Measurements from ENCODE around the gene TMPRSS13.
"Not testable (repeated sequence)": the region's sequence is repeated elsewhere in the genome, so short reads cannot be mapped to it uniquely, and the experiment has no call there.

Gene TMPRSS13

DNA sequence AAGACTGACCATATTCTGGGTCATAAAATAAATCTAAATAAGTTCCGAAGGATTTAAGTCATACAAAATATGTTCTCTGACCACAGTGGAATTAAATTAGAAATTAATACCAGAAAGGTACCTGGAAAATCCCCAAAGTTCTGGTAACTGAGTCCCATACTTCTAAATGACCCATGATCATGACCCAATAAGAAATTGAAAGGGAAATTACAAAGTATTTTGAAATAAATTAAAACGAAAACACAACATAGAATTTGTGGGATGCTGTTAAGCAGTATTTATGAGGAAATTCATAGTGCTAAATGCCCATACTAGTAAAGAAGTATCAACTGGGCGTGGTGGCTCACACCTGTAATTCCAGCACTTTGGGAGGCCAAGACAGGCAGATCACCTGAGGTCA is 33.6 kb upstream of the TMPRSS13 start:
- 0 out of 2 replicates have a peak, but pooled peaks cover 5% of the 10 kb centered on the region for H3K27me3 ChIP-seq (ENCODE audit: low read depth)
- H3K9me3 ChIP-seq = no peaks in the 10 kb centered on the region
- in situ Hi-C loops (cut with MboI; ENCODE audit: low sequenced_read_pairs) = no loop called here
- no peaks in the 10 kb centered on the region for H3K36me3 ChIP-seq (replicated peaks)
- no peak for DNase-seq (ENCODE audit: low spot score in 2 of 2)
- no peaks in the 10 kb centered on the region for H3K4me1 ChIP-seq
- no peak overlapping the region for H3K4me3 ChIP-seq

DNA sequence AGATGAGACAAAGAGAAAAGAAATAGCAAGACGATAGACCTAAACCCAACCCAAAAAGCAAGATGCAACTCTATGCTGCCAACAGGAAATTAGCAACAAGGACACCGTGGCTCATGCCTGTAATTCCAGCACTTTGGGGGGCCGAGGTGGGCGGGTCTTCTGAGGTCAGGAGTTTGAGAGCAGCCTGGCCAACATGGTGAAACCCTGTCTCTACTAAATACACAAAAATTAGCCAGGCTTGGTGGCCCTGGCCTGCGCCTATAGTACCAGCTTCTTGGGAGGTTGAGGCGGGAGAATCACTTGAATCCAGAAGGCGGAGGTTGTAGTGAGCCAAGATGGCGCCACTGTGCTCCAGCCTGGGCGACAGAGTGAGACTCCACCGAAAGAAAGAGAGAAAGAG is 32.7 kb upstream of the TMPRSS13 start:
- Histone ChIP-seq H3K4me1 (no peaks in the 10 kb centered on the region), H3K9me3 (no peaks in the 10 kb centered on the region), H3K27me3 (ENCODE audit: low read depth) (0 out of 2 replicates have a peak, but pooled peaks cover 7% of the 10 kb centered on the region), H3K36me3 (replicated peaks) (no peaks in the 10 kb centered on the region), H3K4me3 (no peak overlapping the region)
- in situ Hi-C loops (cut with MboI; ENCODE audit: low sequenced_read_pairs) = no loop called here
- no peak for DNase-seq (ENCODE audit: low spot score in 2 of 2)

DNA sequence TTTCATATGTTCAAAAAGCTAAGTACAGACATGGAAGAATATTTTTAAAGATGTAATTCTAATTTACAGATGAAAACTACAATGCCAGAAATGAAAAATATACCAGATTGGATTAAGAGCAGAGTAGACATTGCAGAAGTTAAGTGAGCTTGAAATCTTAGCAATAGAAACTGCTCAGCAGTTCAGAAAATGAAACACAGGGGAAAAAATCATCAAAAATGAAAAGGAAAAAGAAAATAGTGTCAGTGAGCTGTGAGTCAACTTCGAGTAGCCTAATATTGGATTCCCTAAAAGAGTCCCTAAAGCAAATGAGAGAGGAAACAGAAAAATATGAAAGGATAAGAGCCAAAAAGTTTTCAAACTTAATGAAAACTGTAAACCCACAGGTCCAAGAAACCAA is 31.2 kb upstream of the TMPRSS13 start:
- H3K9me3 ChIP-seq = no peaks in the 10 kb centered on the region
- H3K4me1 ChIP-seq = no peaks in the 10 kb centered on the region
- H3K36me3 ChIP-seq (replicated peaks) = no peaks in the 10 kb centered on the region
- DNase-seq (ENCODE audit: low spot score in 2 of 2) = no peak
- no peak overlapping the region for H3K4me3 ChIP-seq
- in situ Hi-C loops (cut with MboI; ENCODE audit: low sequenced_read_pairs) = no loop called here
- H3K27me3 ChIP-seq (ENCODE audit: low read depth) = 0 out of 2 replicates have a peak, but pooled peaks cover 7% of the 10 kb centered on the region

GRCh38 chr11:117959438-117960149 is 30.4 kb upstream of the TMPRSS13 start:
- DNase-seq (ENCODE audit: low spot score in 2 of 2) = no peak
- Histone ChIP-seq H3K4me3 (no peak overlapping the region), H3K27me3 (ENCODE audit: low read depth) (0 out of 2 replicates have a peak, but pooled peaks cover 7% of the 10 kb centered on the region), H3K4me1 (no peaks in the 10 kb centered on the region), H3K36me3 (replicated peaks) (no peaks in the 10 kb centered on the region), H3K9me3 (no peaks in the 10 kb centered on the region)
- in situ Hi-C loops (cut with MboI; ENCODE audit: low sequenced_read_pairs) = no loop called here

DNA sequence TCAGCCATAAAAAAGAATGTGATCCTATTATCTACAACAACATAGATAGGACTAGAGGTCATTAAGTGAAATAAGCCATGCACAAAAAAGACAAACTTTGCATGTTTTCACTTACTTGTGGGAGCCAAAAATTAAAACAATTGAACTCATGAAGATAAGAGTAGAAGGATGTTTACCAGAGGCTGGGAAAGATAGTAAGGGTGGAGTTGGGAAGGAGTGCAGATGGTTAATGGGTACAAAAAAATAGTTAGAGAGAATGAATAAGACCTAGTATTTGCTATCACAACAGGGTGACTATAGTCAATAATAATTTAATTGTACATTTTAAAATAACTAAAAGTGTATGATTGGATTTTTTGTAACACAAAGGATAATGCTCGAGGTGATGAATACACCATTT is 29.7 kb upstream of the TMPRSS13 start:
- Histone ChIP-seq H3K27me3 (ENCODE audit: low read depth) (0 out of 2 replicates have a peak, but pooled peaks cover 7% of the 10 kb centered on the region), H3K9me3 (no peaks in the 10 kb centered on the region), H3K4me1 (no peaks in the 10 kb centered on the region), H3K4me3 (no peak overlapping the region), H3K36me3 (replicated peaks) (no peaks in the 10 kb centered on the region)
- in situ Hi-C loops (cut with MboI; ENCODE audit: low sequenced_read_pairs) = no loop called here
- no peak for DNase-seq (ENCODE audit: low spot score in 2 of 2)

GRCh38 chr11:117953024-117953671 is 23.9 kb upstream of the TMPRSS13 start:
- in situ Hi-C loops (cut with MboI; ENCODE audit: low sequenced_read_pairs) = no loop called here
- H3K27me3 ChIP-seq (ENCODE audit: low read depth) = peaks cover 8% of the 10 kb centered on the region; the same call in 1 of the 2 replicates
- DNase-seq (ENCODE audit: low spot score in 2 of 2) = no peak
- no peak overlapping the region for H3K4me3 ChIP-seq
- H3K36me3 ChIP-seq (replicated peaks) = no peaks in the 10 kb centered on the region
- no peaks in the 10 kb centered on the region for H3K4me1 ChIP-seq
- H3K9me3 ChIP-seq = no peaks in the 10 kb centered on the region

- Histone ChIP-seq H3K4me1 (no peaks in the 10 kb centered on the region), H3K27me3 (ENCODE audit: low read depth) (peaks cover 5% of the 10 kb centered on the region; the same call in 1 of the 2 replicates), H3K36me3 (replicated peaks) (no peaks in the 10 kb centered on the region), H3K4me3 (no peak overlapping the region), H3K9me3 (no peaks in the 10 kb centered on the region)
- in situ Hi-C loops (cut with MboI; ENCODE audit: low sequenced_read_pairs) = no loop called here
- DNase-seq (ENCODE audit: low spot score in 2 of 2) = no peak
Observed at GRCh38 chr11:117950993-117951961, 22.1 kb upstream of the TMPRSS13 start.

GRCh38 chr11:117950301-117950700 is 21.1 kb upstream of the TMPRSS13 start:
- H3K4me3 ChIP-seq = no peak overlapping the region
- in situ Hi-C loops (cut with MboI; ENCODE audit: low sequenced_read_pairs) = no loop called here
- no peaks in the 10 kb centered on the region for H3K9me3 ChIP-seq
- peaks cover 5% of the 10 kb centered on the region; the same call in 1 of the 2 replicates for H3K27me3 ChIP-seq (ENCODE audit: low read depth)
- no peak for DNase-seq (ENCODE audit: low spot score in 2 of 2)
- H3K36me3 ChIP-seq (replicated peaks) = no peaks in the 10 kb centered on the region
- no peaks in the 10 kb centered on the region for H3K4me1 ChIP-seq

DNA sequence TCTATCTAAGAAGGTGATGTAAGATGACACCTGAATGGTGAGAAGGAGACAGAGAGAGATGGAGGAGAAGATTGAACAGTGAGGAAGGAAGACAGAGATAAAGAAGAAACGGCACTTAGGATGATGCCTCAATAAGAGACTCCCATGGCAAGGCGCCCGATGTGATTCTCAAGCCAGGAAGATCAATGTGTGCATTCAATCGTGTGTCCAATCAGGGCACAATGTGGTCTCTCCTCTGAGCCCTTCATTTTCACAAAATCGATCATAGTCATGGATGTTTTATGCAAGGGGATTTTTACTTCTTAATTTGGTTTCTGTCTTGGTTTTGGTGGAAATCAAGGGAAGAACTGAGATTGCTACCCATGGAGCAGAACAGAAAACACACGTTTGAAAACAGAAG is 19.9 kb upstream of the TMPRSS13 start:
- Histone ChIP-seq H3K36me3 (replicated peaks) (no peaks in the 10 kb centered on the region), H3K9me3 (no peaks in the 10 kb centered on the region), H3K4me1 (no peaks in the 10 kb centered on the region), H3K4me3 (no peak overlapping the region), H3K27me3 (ENCODE audit: low read depth) (peaks cover 5% of the 10 kb centered on the region; the same call in 1 of the 2 replicates)
- no peak for DNase-seq (ENCODE audit: low spot score in 2 of 2)
- in situ Hi-C loops (cut with MboI; ENCODE audit: low sequenced_read_pairs) = loop anchor here (5.0 to 10.0 kb wide), 2 partner anchors 107 to 524 kb away; no protein-coding TSS in a partner anchor

DNA sequence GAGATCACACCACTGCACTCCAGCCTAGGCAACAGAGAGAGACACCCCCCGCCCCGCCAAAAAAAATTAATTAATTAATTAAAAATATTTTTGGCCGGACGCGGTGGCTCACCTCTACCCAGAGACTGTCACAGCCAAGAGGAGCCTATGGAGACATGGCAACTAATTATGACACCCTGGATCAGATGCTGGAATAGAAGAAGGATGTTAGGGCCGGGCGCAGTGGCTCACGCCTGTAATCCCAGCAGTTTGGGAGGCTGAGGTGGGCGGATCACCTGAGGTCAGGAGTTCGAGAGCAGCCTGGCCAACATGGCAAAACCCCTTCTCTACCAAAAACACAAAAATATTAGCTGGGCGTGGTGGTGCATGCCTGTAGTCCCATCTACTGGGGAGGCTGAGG is 19.3 kb upstream of the TMPRSS13 start:
- in situ Hi-C loops (cut with MboI; ENCODE audit: low sequenced_read_pairs) = loop anchor here (5.0 to 10.0 kb wide), 2 partner anchors 106 to 524 kb away; no protein-coding TSS in a partner anchor
- not testable (repeated sequence) for H3K9me3 ChIP-seq

DNA sequence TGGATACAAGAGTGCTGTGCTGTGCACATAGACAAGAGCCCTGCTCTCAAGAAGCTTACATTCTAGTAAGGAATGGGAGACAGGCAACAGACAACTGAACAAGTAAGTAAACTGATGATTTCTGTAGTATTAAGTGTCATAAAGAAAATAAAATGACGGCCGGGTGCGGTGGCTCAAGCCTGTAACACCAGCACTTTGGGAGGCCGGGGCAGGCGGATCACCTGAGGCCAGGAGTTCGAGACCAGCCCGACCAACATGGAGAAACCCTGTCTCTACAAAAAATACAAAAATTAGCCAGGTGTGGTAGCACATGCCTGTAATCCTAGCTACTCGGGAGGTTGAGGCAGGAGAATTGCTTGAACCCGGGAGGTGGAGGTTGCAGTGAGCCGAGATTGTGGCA is 18.5 kb upstream of the TMPRSS13 start:
- DNase-seq (ENCODE audit: low spot score in 2 of 2); H3K4me3 ChIP-seq; H3K4me1 ChIP-seq; H3K9me3 ChIP-seq; H3K27me3 ChIP-seq (ENCODE audit: low read depth); H3K36me3 ChIP-seq (replicated peaks): not testable (repeated sequence)
- in situ Hi-C loops (cut with MboI; ENCODE audit: low sequenced_read_pairs) = loop anchor here (5.0 to 10.0 kb wide), 2 partner anchors 105 to 523 kb away; no protein-coding TSS in a partner anchor

More for the DNA sequence above, 19.3 kb upstream of the TMPRSS13 start:
- H3K4me3 ChIP-seq; H3K4me1 ChIP-seq; DNase-seq (ENCODE audit: low spot score in 2 of 2); H3K36me3 ChIP-seq (replicated peaks); H3K27me3 ChIP-seq (ENCODE audit: low read depth): not testable (repeated sequence)

DNA sequence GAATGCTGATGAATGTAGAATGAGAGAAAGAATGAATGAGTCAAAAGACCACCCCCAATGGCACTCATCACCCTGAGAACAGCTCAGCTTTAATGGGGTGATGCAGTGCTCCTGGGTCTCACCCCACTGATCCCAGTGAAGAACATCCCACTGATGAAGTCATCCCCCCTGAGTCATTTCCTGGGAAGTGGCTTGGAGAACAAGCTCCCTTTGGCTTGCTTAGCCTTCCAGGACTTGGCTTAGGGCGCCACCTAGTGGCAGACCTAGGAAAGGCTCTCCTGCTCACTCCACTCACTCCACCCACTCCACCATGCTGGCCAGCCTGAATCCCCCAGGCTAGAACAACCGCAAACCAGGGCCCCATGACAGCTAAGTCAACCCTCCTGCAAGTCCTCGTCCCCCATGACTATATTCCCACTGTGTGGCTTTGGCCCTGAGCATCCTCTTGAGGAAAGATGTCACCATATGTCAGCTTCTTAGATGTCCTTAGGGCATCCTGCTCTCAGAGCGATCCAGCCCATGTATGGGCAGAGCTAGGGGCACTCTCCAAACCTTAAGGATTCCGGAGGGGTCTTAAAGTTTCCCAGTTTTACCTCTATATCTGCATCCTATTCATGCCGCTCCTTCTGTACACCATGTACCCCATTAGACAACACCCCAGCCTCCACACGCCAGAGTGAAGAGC is 17.8 kb upstream of the TMPRSS13 start:
- DNase-seq (ENCODE audit: low spot score in 2 of 2) = peak; percentile 69 to 91
- Histone ChIP-seq H3K27me3 (ENCODE audit: low read depth) (peaks cover 5% of the 10 kb centered on the region; the same call in 1 of the 2 replicates), H3K4me3 (no peak overlapping the region), H3K36me3 (replicated peaks) (no peaks in the 10 kb centered on the region), H3K4me1 (no peaks in the 10 kb centered on the region), H3K9me3 (no peaks in the 10 kb centered on the region)
- in situ Hi-C loops (cut with MboI; ENCODE audit: low sequenced_read_pairs) = loop anchor here (5.0 to 10.0 kb wide), 2 partner anchors 105 to 522 kb away; no protein-coding TSS in a partner anchor
